ENCODE data around the gene MACROD2. TPM values are rescaled to one million over a fixed set of nuclear protein-coding genes. Genes with fewer than 3 reads are reported as not detected.

MACROD2 gene
- total RNA-seq, 4 donors from 2014 or later: 1.8 to 4.8 (median 2.9) TPM

- no peaks in the 10 kb centered on the region for H3K27me3 ChIP-seq
- 58 to 80% methylated on average over 1 of the region's 1 CpG for WGBS, 2 donors
- intact Hi-C loops (cut with DNase I): no loop called here
- TF ChIP-seq POLR2A (IDR thresholded peaks at IDR 0.05): no peak
- no peak for TF ChIP-seq CTCF (IDR thresholded peaks at IDR 0.05)
- H3K27ac ChIP-seq: no peak overlapping the region
- no peak overlapping the region for H3K4me3 ChIP-seq
- no peaks in the 10 kb centered on the region for H3K4me1 ChIP-seq
- DNase-seq: no peak
- H3K9me3 ChIP-seq: no peaks in the 10 kb centered on the region
- no peaks in the 10 kb centered on the region for H3K36me3 ChIP-seq
Measured at GRCh38 chr20:16081421-16081820, 2086.1 kb downstream of the MACROD2 start.

DNA sequence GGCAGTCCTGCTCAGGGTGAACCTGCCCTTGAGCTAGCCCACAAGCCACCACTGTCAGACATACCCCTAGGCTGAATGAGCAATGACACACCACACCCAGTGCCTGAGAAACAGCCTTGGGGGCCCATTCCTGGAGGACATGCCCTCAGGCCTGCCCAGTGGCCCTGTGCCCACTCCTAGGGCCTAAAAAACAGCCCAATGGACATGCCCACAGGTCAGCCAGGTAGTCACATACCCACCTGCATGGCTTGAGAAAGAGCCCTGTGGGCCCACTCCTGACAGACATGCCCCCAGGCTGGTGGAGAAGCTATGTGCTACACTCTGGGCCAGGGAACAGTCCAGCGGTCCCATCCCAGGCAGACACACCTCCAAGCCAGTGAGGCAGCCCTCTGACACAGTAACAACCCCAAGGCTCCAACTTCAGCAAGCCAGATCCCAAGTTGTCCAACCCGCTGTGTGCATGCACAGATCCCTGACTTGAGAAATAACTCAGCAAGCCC, 2086.8 kb downstream of the MACROD2 start:
- H3K9me3 ChIP-seq: no peaks in the 10 kb centered on the region
- no peak overlapping the region for H3K4me3 ChIP-seq
- no peaks in the 10 kb centered on the region for H3K27me3 ChIP-seq
- 100% methylated on average over 1 of the region's 2 CpGs; no CpG with 5 or more reads in 1 of the 2 donors for WGBS, 2 donors
- no peak for DNase-seq
- no peak overlapping the region for H3K27ac ChIP-seq
- intact Hi-C loops (cut with DNase I): no loop called here
- no peaks in the 10 kb centered on the region for H3K4me1 ChIP-seq
- TF ChIP-seq POLR2A (IDR thresholded peaks at IDR 0.05) (no peak), CTCF (IDR thresholded peaks at IDR 0.05) (no peak)
- no peaks in the 10 kb centered on the region for H3K36me3 ChIP-seq

GRCh38 chr20:16083639-16084280, 2088.4 kb downstream of the MACROD2 start:
- no peak for DNase-seq
- intact Hi-C loops (cut with DNase I): no loop called here
- Histone ChIP-seq H3K9me3 (no peaks in the 10 kb centered on the region), H3K36me3 (no peaks in the 10 kb centered on the region), H3K27ac (no peak overlapping the region), H3K4me3 (no peak overlapping the region), H3K4me1 (no peaks in the 10 kb centered on the region), H3K27me3 (no peaks in the 10 kb centered on the region)
- TF ChIP-seq POLR2A (IDR thresholded peaks at IDR 0.05): no peak
- TF ChIP-seq CTCF (IDR thresholded peaks at IDR 0.05): no peak

DNA sequence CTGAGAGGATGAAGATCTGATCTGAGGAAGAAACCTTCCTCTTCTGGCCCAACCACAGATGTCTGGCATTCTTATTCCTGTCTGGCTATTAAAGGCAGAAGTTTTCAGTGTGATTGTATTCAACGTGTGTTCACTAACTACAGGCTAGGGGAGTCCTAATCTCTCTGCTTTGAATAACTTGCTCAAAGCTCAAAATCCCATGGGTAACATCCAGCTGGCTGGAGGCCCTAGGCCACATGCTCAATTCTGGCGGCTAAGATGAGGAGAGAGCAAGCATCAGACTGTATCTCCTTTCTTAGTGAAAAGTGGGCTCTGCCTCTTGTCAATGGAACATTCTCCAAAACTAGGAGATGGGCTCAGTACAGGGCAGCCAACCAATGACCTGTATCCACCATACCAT, 2099.9 kb downstream of the MACROD2 start:
- DNase-seq: no peak
- Histone ChIP-seq H3K36me3 (no peaks in the 10 kb centered on the region), H3K9me3 (peaks cover 0 to 6% (median 3%) of the 10 kb centered on the region in 3 donors), H3K27ac (no peak overlapping the region), H3K27me3 (no peaks in the 10 kb centered on the region), H3K4me1 (no peaks in the 10 kb centered on the region), H3K4me3 (no peak overlapping the region)
- 29 to 83% methylated on average over 1 to 2 of the region's 2 CpGs for WGBS, 2 donors
- intact Hi-C loops (cut with DNase I): no loop called here
- TF ChIP-seq POLR2A (IDR thresholded peaks at IDR 0.05): no peak
- no peak for TF ChIP-seq CTCF (IDR thresholded peaks at IDR 0.05)

DNA sequence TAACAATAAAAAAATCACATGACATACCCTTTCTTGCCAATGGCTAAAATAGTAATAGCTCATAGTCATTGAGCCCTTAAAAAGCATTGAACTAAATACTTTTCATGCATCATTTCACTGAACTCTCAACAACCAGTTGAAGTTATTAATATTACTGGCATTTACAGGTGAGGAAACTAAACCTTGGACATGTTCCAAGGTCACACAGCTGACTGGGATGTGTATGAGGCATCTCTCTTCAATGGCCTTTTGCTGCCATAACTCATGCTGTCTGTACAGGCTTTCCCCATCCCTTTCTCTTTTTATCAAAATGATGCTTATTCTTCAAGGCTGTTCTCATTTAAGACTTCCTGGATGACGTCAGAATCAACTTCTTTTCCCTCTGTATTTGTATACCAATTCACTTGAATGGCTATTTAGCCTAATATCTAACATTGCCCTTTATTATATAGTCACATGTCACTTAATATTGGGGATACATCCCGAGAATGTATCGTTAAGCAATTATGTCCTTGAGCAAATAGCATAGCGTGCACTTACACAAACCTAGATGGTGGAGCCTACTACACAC, 2101.5 kb downstream of the MACROD2 start:
- Histone ChIP-seq H3K4me1 (no peaks in the 10 kb centered on the region), H3K36me3 (no peaks in the 10 kb centered on the region), H3K4me3 (no peak overlapping the region), H3K27me3 (no peaks in the 10 kb centered on the region), H3K27ac (no peak overlapping the region), H3K9me3 (no peaks in the 10 kb centered on the region)
- 72 to 84% methylated on average over 4 of the region's 4 CpGs for WGBS, 2 donors
- TF ChIP-seq CTCF (IDR thresholded peaks at IDR 0.05) (no peak), POLR2A (IDR thresholded peaks at IDR 0.05) (no peak)
- intact Hi-C loops (cut with DNase I): no loop called here
- DNase-seq: no peak
